Measurements from ENCODE around the gene FCGR2B. TPM values are rescaled to one million over a fixed set of nuclear protein-coding genes. Genes with fewer than 3 reads are reported as not detected.

FCGR2B gene

DNA sequence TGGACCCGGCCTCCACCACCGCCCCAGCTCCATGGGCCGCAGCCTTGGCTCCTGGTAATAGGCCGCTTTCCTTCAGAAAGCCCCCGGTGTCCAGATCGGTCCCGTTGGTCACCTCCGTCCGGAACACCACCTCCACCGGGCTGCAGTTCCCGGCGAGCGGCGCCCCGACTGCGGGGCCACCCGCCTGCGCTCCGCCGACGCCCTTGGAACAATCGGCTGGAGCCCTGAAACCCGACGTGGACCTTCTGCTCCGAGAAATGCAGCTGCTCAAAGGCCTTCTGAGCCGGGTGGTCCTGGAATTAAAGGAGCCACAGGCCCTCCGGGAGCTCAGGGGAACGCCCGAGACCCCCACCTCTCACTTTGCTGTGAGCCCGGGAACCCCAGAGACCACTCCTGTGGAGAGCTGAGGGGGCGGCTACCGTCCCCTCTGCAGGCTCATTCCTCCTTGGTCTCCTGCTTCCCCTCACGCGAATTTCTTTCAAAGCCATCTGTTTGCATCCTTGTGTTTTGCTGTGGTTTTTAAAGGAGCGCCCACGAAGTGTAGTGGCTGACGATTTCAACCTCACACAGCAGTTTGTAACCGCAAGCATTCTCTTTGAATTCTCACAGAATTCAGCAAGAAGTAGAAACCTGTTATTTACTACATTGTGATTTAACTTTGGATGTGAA, 64.4 kb downstream of the FCGR2B start:
- H2BK15ac ChIP-seq (ENCODE audit: low read length) = peak overlapping the region; percentile 62
- H3K4me2 ChIP-seq (ENCODE audit: insufficient read depth, low read length, poor library complexity, severe bottlenecking) = peak overlapping the region; percentile 71
- peak overlapping the region; percentile 27 for H3K4ac ChIP-seq (ENCODE audit: low read length)
- no peaks in the 10 kb centered on the region for H3K9me3 ChIP-seq (replicated peaks in 1 of 2; ENCODE audit: control insufficient read depth in 2 of 2, insufficient read depth in 1 of 2, low read depth in 1 of 2, low read length in 2 of 2)
- no peak overlapping the region for H3K14ac ChIP-seq (ENCODE audit: low read length)
- H3K79me1 ChIP-seq (ENCODE audit: low read depth, low read length) = no peaks in the 10 kb centered on the region
- H3K27me3 ChIP-seq (ENCODE audit: control insufficient read depth in 3 of 3, insufficient read depth in 3 of 3, low read depth in 1 of 3, low read length in 3 of 3) = peaks cover 0 to 59% (median 18%) of the 10 kb centered on the region in 3 experiments
- peak overlapping the region; percentile 40 for H2AK5ac ChIP-seq (ENCODE audit: low read depth, low read length)
- peak overlapping the region; percentile 91 for H2AFZ ChIP-seq (ENCODE audit: low read length)
- peak overlapping the region; percentile 99 for H3K18ac ChIP-seq (ENCODE audit: low read length)
- no CpG with 5 or more reads among the region's 38 CpGs for WGBS, 2 donors (ENCODE audit: extremely low coverage in 2 of 2, insufficient read length in 2 of 2, insufficient replicate concordance in 1 of 2)
- H2BK12ac ChIP-seq (ENCODE audit: low read length) = no peak overlapping the region
- peak overlapping the region; percentile 91 for H3K9ac ChIP-seq (ENCODE audit: low read depth, low read length, poor library complexity)
- no peaks in the 10 kb centered on the region for H3K36me3 ChIP-seq (replicated peaks in 1 of 2; ENCODE audit: control insufficient read depth in 2 of 2, insufficient read depth in 2 of 2, low read length in 2 of 2)
- H3K27ac ChIP-seq (replicated peaks; ENCODE audit: low read length) = peak overlapping the region; percentile 38
- H2BK5ac ChIP-seq (ENCODE audit: low read length) = peak overlapping the region; percentile 85
- H4K8ac ChIP-seq (ENCODE audit: low read depth, low read length) = no peak overlapping the region
- H4K91ac ChIP-seq (ENCODE audit: low read depth, low read length, poor library complexity) = no peak overlapping the region
- peak overlapping the region; percentile 96 for H3K23ac ChIP-seq (ENCODE audit: low read depth, low read length, poor library complexity)
- H3K4me3 ChIP-seq (ENCODE audit: low read length in 2 of 2) = peak overlapping the region; percentile 76 to 92
- H2BK120ac ChIP-seq (ENCODE audit: low read depth, low read length) = no peak overlapping the region
- no peak for DNase-seq (ENCODE audit: low spot score)
- peaks cover 3 to 4% of the 10 kb centered on the region in 2 donors for H3K4me1 ChIP-seq (ENCODE audit: control insufficient read depth in 2 of 2, insufficient read depth in 1 of 2, low read depth in 1 of 2, low read length in 2 of 2)

Small RNAs within 50 kb of the gene (small RNA-seq; reads per million reads assigned to genes)
- gene RF00019 (ENCODE audit: insufficient read depth) = not detected

Data from neuronal stem cell (in vitro differentiated cells).